ENCODE data around the gene RRAD. TPM values are rescaled to one million over a fixed set of nuclear protein-coding genes. Genes with fewer than 3 reads are reported as not detected.

The RRAD gene
- total RNA-seq, 1 donor from 2014 or later, result 54.2 TPM

DNA sequence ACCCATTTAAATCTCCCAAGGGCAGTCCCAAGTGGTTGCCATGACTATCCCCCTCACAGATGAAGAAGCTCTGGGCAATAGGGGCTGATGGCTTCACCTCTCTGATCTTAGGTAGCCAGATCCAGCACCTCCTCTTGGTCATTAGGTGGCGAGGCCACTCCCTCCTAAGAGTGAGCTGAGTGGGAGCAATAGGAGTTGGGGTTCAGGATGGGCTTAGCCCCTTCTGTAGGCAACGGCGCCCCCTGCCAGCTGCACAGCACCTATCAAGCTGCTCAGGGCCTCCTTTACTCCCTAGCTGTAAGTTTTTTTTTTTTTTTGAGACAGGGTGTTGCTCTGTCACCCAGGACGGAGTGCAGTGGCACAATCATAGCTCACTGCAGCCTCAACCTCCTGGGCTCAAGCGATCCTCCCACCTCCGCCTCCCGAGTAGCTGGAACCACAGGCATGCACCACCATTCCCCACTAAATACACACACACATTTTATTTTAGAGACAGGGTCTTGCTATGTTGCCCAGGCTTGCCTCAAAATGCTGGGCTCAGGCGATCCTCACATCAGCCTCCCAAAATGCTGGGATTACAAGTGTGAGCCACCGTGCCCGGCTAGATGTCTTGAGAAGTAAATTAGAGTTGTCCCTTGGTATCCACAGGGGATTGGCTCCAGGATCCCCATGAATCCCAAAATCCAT is 3.5 kb upstream of the RRAD start:
- Histone ChIP-seq H3K27ac (peak overlapping the region; percentile 27 to 28), H3K27me3 (no peaks in the 10 kb centered on the region), H3K9me3 (no peaks in the 10 kb centered on the region), H3K36me3 (peaks cover 0 to 5% of the 10 kb centered on the region in 2 donors), H3K4me1 (peaks cover 29 to 42% of the 10 kb centered on the region in 2 donors), H3K4me3 (no peak overlapping the region)
- no peak for DNase-seq (ENCODE audit: low spot score in 2 of 2)
- intact Hi-C loops (cut with DNase I), result loop anchor here (5.0 to 10.0 kb wide), 3 partner anchors 47 to 1016 kb away; partner anchors contain the start of genes CMTM4, LCAT and PDP2
- TF ChIP-seq CTCF (IDR thresholded peaks at IDR 0.05), result peak in 2 of 3 experiments; percentile 35 to 36

DNA sequence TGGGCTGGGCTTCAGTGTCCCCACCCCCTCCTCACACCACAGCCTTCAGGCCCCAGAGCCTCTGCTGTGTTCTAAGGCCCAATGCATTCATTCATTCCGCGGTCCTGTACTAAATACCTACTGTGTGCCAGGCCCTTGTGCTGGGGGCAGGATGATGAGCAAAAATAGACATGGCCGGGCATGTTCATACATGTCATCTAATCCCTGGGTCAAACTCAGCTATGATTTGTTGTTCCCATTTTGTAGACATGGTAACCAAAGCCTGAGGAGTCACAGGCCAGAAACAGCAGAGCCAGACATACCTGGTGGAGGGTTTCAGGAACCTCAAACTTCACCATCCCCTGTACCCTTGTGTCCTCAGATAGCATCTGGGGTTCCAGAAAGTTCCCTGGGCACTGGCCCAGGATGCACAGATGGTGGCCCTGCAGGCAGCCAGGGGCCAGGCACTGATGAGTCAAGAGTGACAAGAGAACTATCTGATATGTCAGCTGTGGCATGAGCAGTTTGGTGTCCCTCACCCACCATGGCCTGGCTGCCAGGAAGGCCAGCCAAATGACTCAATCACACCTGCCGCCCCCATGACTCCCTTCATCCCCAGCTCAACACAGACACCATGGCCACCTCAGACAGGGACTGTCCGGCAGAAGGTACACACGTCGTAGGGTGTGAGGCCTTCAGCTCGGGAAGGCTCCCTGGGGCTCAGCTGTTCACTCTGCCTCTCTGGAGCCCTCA is 2.7 kb upstream of the RRAD start:
- TF ChIP-seq CTCF (IDR thresholded peaks at IDR 0.05), result no peak
- Histone ChIP-seq H3K4me1 (peaks cover 24 to 40% of the 10 kb centered on the region in 2 donors), H3K27me3 (no peaks in the 10 kb centered on the region), H3K4me3 (no peak overlapping the region), H3K36me3 (peaks cover 0 to 5% of the 10 kb centered on the region in 2 donors), H3K9me3 (no peaks in the 10 kb centered on the region), H3K27ac (peak overlapping the region; percentile 84 to 99)
- DNase-seq (ENCODE audit: low spot score in 2 of 2), result no peak
- intact Hi-C loops (cut with DNase I), result loop anchor here (5.0 to 10.0 kb wide), 3 partner anchors 46 to 1017 kb away; partner anchors contain the start of genes CMTM4, LCAT and PDP2

DNA sequence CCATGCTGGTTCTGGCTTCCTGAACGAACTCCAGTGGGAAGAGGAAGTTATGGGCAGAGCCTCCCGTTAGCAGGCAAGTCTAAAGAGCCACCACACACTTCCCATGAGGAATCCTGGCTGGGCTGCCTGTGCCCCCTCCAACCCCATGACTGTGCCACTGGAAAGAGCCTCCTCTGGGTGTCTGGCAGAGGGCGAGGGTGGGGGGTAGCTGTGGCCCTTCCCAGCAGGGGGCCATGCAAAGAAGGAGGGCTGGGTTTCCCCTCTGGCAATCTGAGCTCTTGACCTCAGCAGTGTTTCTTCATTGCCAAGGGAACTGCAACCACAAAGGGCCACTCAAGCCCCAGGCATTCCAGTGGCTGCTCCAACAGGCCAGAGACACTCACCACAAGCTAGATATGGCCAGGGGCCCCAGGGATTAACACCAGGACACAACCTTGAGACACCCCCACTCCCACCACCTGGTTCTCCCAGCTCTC is 1.7 kb upstream of the RRAD start:
- no peaks in the 10 kb centered on the region for H3K9me3 ChIP-seq
- peaks cover 3 to 9% of the 10 kb centered on the region in 2 donors for H3K36me3 ChIP-seq
- peaks cover 28 to 45% of the 10 kb centered on the region in 2 donors for H3K4me1 ChIP-seq
- H3K27me3 ChIP-seq, result no peaks in the 10 kb centered on the region
- intact Hi-C loops (cut with DNase I), result loop anchor here (5.0 to 10.0 kb wide), 3 partner anchors 45 to 1018 kb away; partner anchors contain the start of genes CMTM4, LCAT and PDP2
- TF ChIP-seq CTCF (IDR thresholded peaks at IDR 0.05), result no peak
- H3K4me3 ChIP-seq, result no peak overlapping the region
- DNase-seq (ENCODE audit: low spot score in 2 of 2), result peak in 1 of 2 donors; percentile 75
- peak overlapping the region; percentile 84 to 99 for H3K27ac ChIP-seq

DNA sequence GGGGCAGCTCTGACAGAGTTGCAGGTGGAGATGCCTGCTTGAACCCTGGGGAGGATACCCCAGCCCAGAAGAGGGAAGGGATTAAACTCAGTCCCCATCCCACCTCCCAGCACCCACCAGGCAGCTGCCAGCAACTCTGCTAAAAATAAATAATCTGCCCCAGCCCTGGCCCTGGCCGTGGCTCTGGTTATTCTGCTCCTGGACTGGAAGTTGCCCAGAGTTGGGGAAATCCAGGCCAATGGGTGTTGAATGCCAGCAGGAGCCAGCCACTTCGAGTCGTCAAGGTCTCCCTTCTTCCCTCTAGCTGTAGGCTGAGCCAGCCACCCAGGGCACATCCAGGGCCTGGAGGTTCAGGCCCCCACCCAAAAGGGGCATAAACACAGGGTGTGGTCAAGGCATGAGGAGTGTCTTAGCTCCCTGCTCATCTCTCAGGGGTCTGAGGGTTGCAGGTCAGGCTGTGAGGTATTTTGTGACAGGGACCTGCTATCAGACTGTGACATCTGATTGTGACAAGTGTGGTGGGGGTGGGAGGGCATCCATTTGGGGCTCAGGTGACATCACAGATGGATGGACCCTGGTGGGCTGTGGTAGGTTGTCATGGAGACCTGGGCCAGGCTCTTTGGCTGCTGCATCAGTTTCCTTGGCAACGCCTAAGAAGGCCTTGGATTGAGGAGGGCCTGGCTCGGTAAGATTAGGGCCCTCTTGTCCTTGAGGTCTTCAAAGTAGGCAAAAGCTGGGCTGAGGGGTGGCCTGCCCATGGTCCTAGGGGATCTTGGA is 1.0 kb upstream of the RRAD start:
- peaks cover 9 to 13% of the 10 kb centered on the region in 2 donors for H3K36me3 ChIP-seq
- DNase-seq (ENCODE audit: low spot score in 2 of 2), result peak; percentile 45 to 87

More for the DNA sequence above, 1.0 kb upstream of the RRAD start:
- Histone ChIP-seq H3K27me3 (no peaks in the 10 kb centered on the region), H3K9me3 (no peaks in the 10 kb centered on the region), H3K4me1 (peaks cover 28 to 51% of the 10 kb centered on the region in 2 donors), H3K4me3 (peak overlapping the region; percentile 59 to 93), H3K27ac (peak overlapping the region; percentile 84 to 99)
- TF ChIP-seq CTCF (IDR thresholded peaks at IDR 0.05), result peak in 1 of 3 experiments; percentile 18
- intact Hi-C loops (cut with DNase I), result loop anchor here (5.0 to 10.0 kb wide), 3 partner anchors 44 to 1018 kb away; partner anchors contain the start of genes CMTM4, LCAT and PDP2

All from ascending aorta (tissue), 2 donors.